Peyer's patch (tissue), 4 donors: ENCODE results near the gene ZMIZ1.

Source experiments
- POLR2A ChIP-seq, 2 donors: fragments of 450-650 bp; IDR thresholded peaks; one replicate each; pipeline ENCODE4 v1.5.1; 2017; ENCODE audit warnings: antibody characterized with exemption in 2 of 2, mild to moderate bottlenecking in 2 of 2, moderate library complexity in 2 of 2
- TF ChIP-seq, protein P1 (sequence below), 6 experiments: fragments of 450-650 bp in 4 of 6; fragments of 200-600 bp in 2 of 6; sonication (generic) in 1 of 6; IDR thresholded peaks; one replicate each; pipeline ENCODE4 v1.5.1; 2017 to 2019; ENCODE audit warnings: antibody characterized with exemption in 6 of 6, mild to moderate bottlenecking in 3 of 6, moderate library complexity in 1 of 6

DNA sequence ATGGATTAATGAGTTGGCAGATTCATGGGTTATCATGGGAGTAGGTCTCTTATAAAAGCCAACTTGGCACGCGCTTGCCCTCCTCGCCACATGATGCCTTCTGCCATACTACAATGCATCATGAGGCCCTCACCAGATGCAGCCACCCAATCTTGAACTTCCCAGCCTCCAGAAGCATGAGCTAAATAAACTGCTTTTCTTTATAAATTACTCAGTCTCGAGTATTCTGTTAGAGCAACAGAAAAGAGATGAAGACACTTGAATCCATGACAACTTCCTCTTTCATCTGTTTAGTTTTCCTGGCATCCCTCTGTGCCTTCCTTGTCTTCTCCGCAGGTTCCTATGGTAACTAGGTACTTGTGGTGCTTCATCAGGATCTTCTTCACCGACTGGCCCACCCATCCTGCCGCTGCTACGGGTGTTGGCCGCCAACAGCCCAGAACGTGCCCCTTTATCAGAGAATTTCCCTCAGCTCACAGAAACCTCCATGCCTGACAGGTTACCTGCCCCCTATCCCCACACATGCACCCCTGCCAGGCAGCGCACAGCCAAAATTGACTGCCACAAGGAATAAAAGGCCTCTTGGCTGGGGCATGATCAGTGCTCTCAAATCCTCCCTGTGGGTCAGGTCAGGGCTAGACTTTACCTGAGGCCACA, 250.5 kb downstream of the ZMIZ1 start:
- TF ChIP-seq, protein P1, sequence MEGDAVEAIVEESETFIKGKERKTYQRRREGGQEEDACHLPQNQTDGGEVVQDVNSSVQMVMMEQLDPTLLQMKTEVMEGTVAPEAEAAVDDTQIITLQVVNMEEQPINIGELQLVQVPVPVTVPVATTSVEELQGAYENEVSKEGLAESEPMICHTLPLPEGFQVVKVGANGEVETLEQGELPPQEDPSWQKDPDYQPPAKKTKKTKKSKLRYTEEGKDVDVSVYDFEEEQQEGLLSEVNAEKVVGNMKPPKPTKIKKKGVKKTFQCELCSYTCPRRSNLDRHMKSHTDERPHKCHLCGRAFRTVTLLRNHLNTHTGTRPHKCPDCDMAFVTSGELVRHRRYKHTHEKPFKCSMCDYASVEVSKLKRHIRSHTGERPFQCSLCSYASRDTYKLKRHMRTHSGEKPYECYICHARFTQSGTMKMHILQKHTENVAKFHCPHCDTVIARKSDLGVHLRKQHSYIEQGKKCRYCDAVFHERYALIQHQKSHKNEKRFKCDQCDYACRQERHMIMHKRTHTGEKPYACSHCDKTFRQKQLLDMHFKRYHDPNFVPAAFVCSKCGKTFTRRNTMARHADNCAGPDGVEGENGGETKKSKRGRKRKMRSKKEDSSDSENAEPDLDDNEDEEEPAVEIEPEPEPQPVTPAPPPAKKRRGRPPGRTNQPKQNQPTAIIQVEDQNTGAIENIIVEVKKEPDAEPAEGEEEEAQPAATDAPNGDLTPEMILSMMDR (IDR thresholded peaks at IDR 0.05): no peak
- TF ChIP-seq POLR2A (IDR thresholded peaks at IDR 0.05): no peak
